SK-MEL-5 (cell line): ENCODE results near the gene SLN. TPM values are rescaled to one million over a fixed set of nuclear protein-coding genes. Genes with fewer than 3 reads are reported as not detected.

Experiments
- DNase-seq: peaks from one replicate; pipeline ENCODE4 v3.0.0-alpha.2; 2016; ENCODE audit warnings: low read depth, low spot score
- in situ Hi-C: cut with HindIII; loops from 2 replicates; pipeline ENCODE4 v1.10.0; 2016; ENCODE audit warnings: low sequenced_read_pairs, high pct_unique_total_duplicates, low pct_unique_long_range_greater_than_20kb
- total RNA-seq: library from RNA; depleted of rRNA; stranded (reverse); fragments of >200 nt; shearing (Covaris generic); gene quantifications from 2 replicates; pipeline ENCODE4 v1.2.3, GENCODE V29; 2014

Gene SLN
- total RNA-seq, 1 experiment from 2014 or later, result not detected

GRCh38 chr11:107699371-107700285 is 12.2 kb downstream of the SLN start:
- in situ Hi-C loops, result no loop called here
- peak; percentile 78 for DNase-seq

GRCh38 chr11:107697291-107697690 is 14.6 kb downstream of the SLN start:
- in situ Hi-C loops, result no loop called here
- DNase-seq, result no peak

GRCh38 chr11:107696140-107696539 is 15.7 kb downstream of the SLN start:
- peak; percentile 28 for DNase-seq
- in situ Hi-C loops, result no loop called here

GRCh38 chr11:107695446-107695845 is 16.4 kb downstream of the SLN start:
- in situ Hi-C loops, result no loop called here
- no peak for DNase-seq

GRCh38 chr11:107691000-107691750 is 20.7 kb downstream of the SLN start:
- in situ Hi-C loops, result no loop called here
- DNase-seq, result no peak

GRCh38 chr11:107689317-107690202 is 22.3 kb downstream of the SLN start:
- in situ Hi-C loops, result no loop called here
- DNase-seq, result peak; percentile 70

GRCh38 chr11:107688322-107688918 is 23.4 kb downstream of the SLN start:
- DNase-seq, result no peak
- in situ Hi-C loops, result no loop called here

- in situ Hi-C loops, result no loop called here
- DNase-seq, result peak; percentile 43
Observed at GRCh38 chr11:107683807-107684206, 28.0 kb downstream of the SLN start.

GRCh38 chr11:107683061-107683460 is 28.8 kb downstream of the SLN start:
- in situ Hi-C loops, result no loop called here
- DNase-seq, result no peak

- DNase-seq, result no peak
- in situ Hi-C loops, result no loop called here
Observed at GRCh38 chr11:107682572-107682971, 29.3 kb downstream of the SLN start.

GRCh38 chr11:107682171-107682570 is 29.7 kb downstream of the SLN start:
- no peak for DNase-seq
- in situ Hi-C loops, result no loop called here

GRCh38 chr11:107679255-107680024 is 32.4 kb downstream of the SLN start:
- DNase-seq, result no peak

GRCh38 chr11:107678632-107678971 is 33.3 kb downstream of the SLN start:
- no peak for DNase-seq
- in situ Hi-C loops, result no loop called here

More at GRCh38 chr11:107679255-107680024, 32.4 kb downstream of the SLN start:
- in situ Hi-C loops, result no loop called here

GRCh38 chr11:107677924-107678631 is 33.8 kb downstream of the SLN start:
- in situ Hi-C loops, result no loop called here
- DNase-seq, result no peak

- DNase-seq, result no peak
- in situ Hi-C loops, result no loop called here
Observed at GRCh38 chr11:107676336-107677057, 35.4 kb downstream of the SLN start.

- DNase-seq, result no peak
- in situ Hi-C loops, result no loop called here
Observed at GRCh38 chr11:107675902-107676301, 36.0 kb downstream of the SLN start.
